Activated CD8-positive, alpha-beta T cell treated with anti-CD3 and anti-CD28 coated beads for 36 hours (primary cell): Measurements from ENCODE around the gene SECTM1. TPM values are rescaled to one million over a fixed set of nuclear protein-coding genes. Genes with fewer than 3 reads are reported as not detected.

Experiments used
- ATAC-seq: fragments of 200-7000 bp; cut with Tn5 transposase; one replicate; pipeline ENCODE4 v1.10.0; 2021; ENCODE audit warnings: mild to moderate bottlenecking, moderate library complexity
- CTCF ChIA-PET: fragments of 350-600 bp; sonication (Branson Sonifier 250); formaldehyde crosslinking; loops from one replicate; lab custom pipeline; 2021; ENCODE audit warnings: antibody characterized with exemption; lab: Charles Lee
- POLR2A ChIA-PET: fragments of 350-600 bp; sonication (Branson Sonifier 250); formaldehyde crosslinking; loops from one replicate; lab custom pipeline; 2021; ENCODE audit warnings: antibody characterized with exemption; lab: Charles Lee
- DNase-seq: peaks from one replicate; pipeline ENCODE4 v3.0.0-alpha.2; 2020
- H3K27ac Mint-ChIP-seq: one replicate; pipeline ENCODE4 v1.8.0; 2021; ENCODE audit warnings: mild to moderate bottlenecking, mixed read lengths
- H3K27me3 Mint-ChIP-seq: one replicate; pipeline ENCODE4 v1.8.0; 2021; ENCODE audit warnings: mixed read lengths
- H3K36me3 Mint-ChIP-seq: one replicate; pipeline ENCODE4 v1.8.0; 2021; ENCODE audit warnings: low read depth, mixed read lengths
- H3K4me1 Mint-ChIP-seq: one replicate; pipeline ENCODE4 v1.8.0; 2021; ENCODE audit warnings: low read depth, mixed read lengths
- H3K4me3 Mint-ChIP-seq: one replicate; pipeline ENCODE4 v1.8.0; 2021; ENCODE audit warnings: mild to moderate bottlenecking, moderate library complexity, mixed read lengths
- H3K9me3 Mint-ChIP-seq: one replicate; pipeline ENCODE4 v1.8.0; 2021; ENCODE audit warnings: mixed read lengths
- CTCF ChIP-seq: fragments of 200-600 bp; IDR thresholded peaks from one replicate; pipeline ENCODE4 v1.8.0; 2022; ENCODE audit warnings: antibody characterized with exemption, mild to moderate bottlenecking
- intact Hi-C: fragments of 100-400 bp; cut with micrococcal nuclease; formaldehyde crosslinking; loops from one replicate; pipeline ENCODE4 v1.10.0; 2022
- total RNA-seq, 2 experiments: library from RNA; stranded (reverse); gene quantifications; one replicate each; pipeline ENCODE4 v1.2.3, GENCODE V29; 2021

Gene SECTM1
- total RNA-seq, 2 experiments from 2014 or later, result 0.45 to 0.50 TPM

DNA sequence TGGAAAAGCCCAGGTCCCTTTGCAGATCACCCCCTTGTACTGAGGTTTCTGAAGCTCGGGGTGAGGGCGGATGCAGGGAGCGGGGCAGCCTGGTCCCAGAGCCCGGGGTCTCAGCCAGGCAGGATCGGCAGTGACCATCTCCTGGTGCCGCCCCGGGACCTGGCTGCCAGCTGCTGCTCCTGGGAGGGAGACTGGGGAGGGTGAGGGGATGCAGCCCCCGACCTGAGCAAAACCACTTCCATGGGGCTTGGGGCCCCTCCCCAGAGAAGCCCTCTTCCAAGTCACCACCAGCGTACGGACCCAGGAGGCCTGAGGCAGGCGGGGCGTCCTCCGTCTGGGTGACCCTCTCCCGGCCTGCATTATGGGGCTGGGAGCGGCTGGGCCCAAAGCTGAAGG, 31.0 kb downstream of the SECTM1 start:
- intact Hi-C loops, result no loop called here
- ATAC-seq (no peak), DNase-seq (no peak)
- Mint-ChIP-seq H3K27ac (peak overlapping the region; percentile 100), H3K36me3 (no peaks in the 10 kb centered on the region), H3K4me3 (peak overlapping the region; percentile 78), H3K27me3 (no peaks in the 10 kb centered on the region), H3K9me3 (no peaks in the 10 kb centered on the region), H3K4me1 (peaks cover 82% of the 10 kb centered on the region)
- ChIA-PET CTCF (interaction anchor here (0.9 to 8.4 kb wide), 5 partner anchors 14 to 96 kb away, joined by 4 to 68 read pairs (median 8); partner anchors contain the start of gene CD7), POLR2A (interaction anchor here (0.8 to 11.5 kb wide), 6 partner anchors 10 to 436 kb away, joined by 3 to 227 read pairs (median 6); partner anchors contain the start of genes CD7 and CSNK1D)
- no peak for TF ChIP-seq CTCF

DNA sequence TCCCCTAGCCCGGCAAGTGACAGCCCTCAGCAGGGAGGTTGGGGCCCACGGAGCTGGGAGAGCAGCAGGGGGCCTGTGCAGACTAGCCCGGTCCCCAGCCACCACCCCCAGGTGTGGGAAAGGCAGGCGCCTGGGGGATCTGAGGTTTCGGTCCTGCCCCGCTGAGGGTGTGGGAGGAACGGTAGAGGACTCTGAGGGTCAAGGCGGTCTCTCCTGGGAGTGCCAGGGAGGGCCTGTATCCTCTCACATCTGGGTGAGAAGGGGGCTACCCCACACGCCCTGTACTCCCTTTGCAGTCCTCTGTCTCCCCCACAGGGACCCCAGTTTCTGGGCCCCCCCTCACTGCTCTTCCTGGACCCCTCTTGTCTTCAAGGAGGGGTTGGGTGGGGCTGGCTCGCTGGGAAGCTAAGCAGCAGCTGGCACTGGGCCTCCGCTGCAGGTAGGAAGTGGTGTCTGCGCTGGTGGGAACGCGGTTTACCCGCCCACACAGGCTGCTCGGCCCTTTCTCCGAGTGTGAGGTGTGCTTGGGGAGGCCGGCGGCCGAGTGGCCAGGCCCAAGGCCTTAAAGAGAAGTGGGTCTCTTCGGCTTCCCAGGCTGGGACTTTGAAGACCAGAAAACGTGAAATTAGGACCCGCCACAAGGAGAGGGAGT, 31.5 kb downstream of the SECTM1 start:
- Mint-ChIP-seq H3K9me3 (no peaks in the 10 kb centered on the region), H3K27me3 (no peaks in the 10 kb centered on the region), H3K27ac (peak overlapping the region; percentile 100), H3K4me3 (peak overlapping the region; percentile 78), H3K4me1 (peaks cover 87% of the 10 kb centered on the region), H3K36me3 (no peaks in the 10 kb centered on the region)
- ATAC-seq (no peak), DNase-seq (peak; percentile 83)
- POLR2A ChIA-PET, result interaction anchor here (0.8 to 11.5 kb wide), 8 partner anchors 10 to 435 kb away, joined by 3 to 227 read pairs (median 4); partner anchors contain the start of genes CD7, CSNK1D and SLC16A3
- TF ChIP-seq CTCF, result no peak
- intact Hi-C loops, result no loop called here
- CTCF ChIA-PET, result interaction anchor here (0.9 to 8.4 kb wide), 8 partner anchors 9 to 153 kb away, joined by 3 to 68 read pairs (median 5); partner anchors contain the start of gene CD7

GRCh38 chr17:82301300-82301915, 32.2 kb downstream of the SECTM1 start:
- H3K4me1 Mint-ChIP-seq, result peaks cover 87% of the 10 kb centered on the region
- ATAC-seq, result no peak
- no peaks in the 10 kb centered on the region for H3K9me3 Mint-ChIP-seq
- no peaks in the 10 kb centered on the region for H3K36me3 Mint-ChIP-seq
- ChIA-PET CTCF (interaction anchor here (0.6 to 8.4 kb wide), 6 partner anchors 9 to 154 kb away, joined by 3 to 68 read pairs (median 4); partner anchors contain the start of gene CD7), POLR2A (interaction anchor here (0.8 to 11.5 kb wide), 7 partner anchors 9 to 434 kb away, joined by 3 to 227 read pairs (median 5); partner anchors contain the start of genes CD7, CSNK1D and SLC16A3)
- H3K27ac Mint-ChIP-seq, result peak overlapping the region; percentile 100
- peak; percentile 50 for DNase-seq
- no peak for TF ChIP-seq CTCF
- intact Hi-C loops, result no loop called here
- no peaks in the 10 kb centered on the region for H3K27me3 Mint-ChIP-seq
- peak overlapping the region; percentile 45 for H3K4me3 Mint-ChIP-seq

GRCh38 chr17:82300707-82301270, 32.8 kb downstream of the SECTM1 start:
- Mint-ChIP-seq H3K27me3 (no peaks in the 10 kb centered on the region), H3K36me3 (no peaks in the 10 kb centered on the region), H3K9me3 (no peaks in the 10 kb centered on the region), H3K27ac (peak overlapping the region; percentile 100), H3K4me3 (peak overlapping the region; percentile 45), H3K4me1 (peaks cover 83% of the 10 kb centered on the region)
- peak; percentile 78 for DNase-seq
- no peak for ATAC-seq
- CTCF ChIA-PET, result interaction anchor here (0.6 to 8.4 kb wide), 8 partner anchors 8 to 162 kb away, joined by 3 to 68 read pairs (median 4); partner anchors contain the start of gene CD7
- intact Hi-C loops, result no loop called here
- TF ChIP-seq CTCF, result peak; percentile 87
- POLR2A ChIA-PET, result interaction anchor here (1.0 to 11.5 kb wide), 5 partner anchors 9 to 28 kb away, joined by 3 to 227 read pairs (median 6); partner anchors contain the start of genes CD7 and CSNK1D
